Activated CD4-positive, alpha-beta T cell treated with anti-CD3 and anti-CD28 coated beads, Interleukin-2, amount 10 ng/mL, durations not matched to agents 24 days and 14 days (primary cell): ENCODE results near the gene BLTP3B. TPM values are rescaled to one million over a fixed set of nuclear protein-coding genes. Genes with fewer than 3 reads are reported as not detected.

Experiments
- DNase-seq: peaks from one replicate; pipeline ENCODE4 v3.0.0; 2022
- H3K27ac Mint-ChIP-seq: one replicate; pipeline ENCODE4 v1.8.0; 2022; ENCODE audit warnings: mild to moderate bottlenecking, mixed read lengths
- H3K27me3 Mint-ChIP-seq: one replicate; pipeline ENCODE4 v1.8.0; 2022; ENCODE audit warnings: mixed read lengths
- H3K36me3 Mint-ChIP-seq: one replicate; pipeline ENCODE4 v1.8.0; 2022; ENCODE audit warnings: low read depth, mild to moderate bottlenecking, mixed read lengths
- H3K4me1 Mint-ChIP-seq: one replicate; pipeline ENCODE4 v1.8.0; 2021; ENCODE audit warnings: mixed read lengths
- H3K4me3 Mint-ChIP-seq: one replicate; pipeline ENCODE4 v1.8.0; 2022; ENCODE audit warnings: mild to moderate bottlenecking, moderate library complexity, mixed read lengths
- H3K9me3 Mint-ChIP-seq: one replicate; pipeline ENCODE4 v1.8.0; 2021; ENCODE audit warnings: mixed read lengths
- intact Hi-C: fragments of 100-400 bp; cut with micrococcal nuclease; formaldehyde crosslinking; loops from one replicate; pipeline ENCODE4 v1.15.1; 2023
- total RNA-seq: library from RNA; stranded (reverse); gene quantifications from 2 replicates; pipeline ENCODE4 v1.2.3, GENCODE V29; 2022

BLTP3B gene
- total RNA-seq, 1 donor from 2014 or later, result 63.6 TPM

DNA sequence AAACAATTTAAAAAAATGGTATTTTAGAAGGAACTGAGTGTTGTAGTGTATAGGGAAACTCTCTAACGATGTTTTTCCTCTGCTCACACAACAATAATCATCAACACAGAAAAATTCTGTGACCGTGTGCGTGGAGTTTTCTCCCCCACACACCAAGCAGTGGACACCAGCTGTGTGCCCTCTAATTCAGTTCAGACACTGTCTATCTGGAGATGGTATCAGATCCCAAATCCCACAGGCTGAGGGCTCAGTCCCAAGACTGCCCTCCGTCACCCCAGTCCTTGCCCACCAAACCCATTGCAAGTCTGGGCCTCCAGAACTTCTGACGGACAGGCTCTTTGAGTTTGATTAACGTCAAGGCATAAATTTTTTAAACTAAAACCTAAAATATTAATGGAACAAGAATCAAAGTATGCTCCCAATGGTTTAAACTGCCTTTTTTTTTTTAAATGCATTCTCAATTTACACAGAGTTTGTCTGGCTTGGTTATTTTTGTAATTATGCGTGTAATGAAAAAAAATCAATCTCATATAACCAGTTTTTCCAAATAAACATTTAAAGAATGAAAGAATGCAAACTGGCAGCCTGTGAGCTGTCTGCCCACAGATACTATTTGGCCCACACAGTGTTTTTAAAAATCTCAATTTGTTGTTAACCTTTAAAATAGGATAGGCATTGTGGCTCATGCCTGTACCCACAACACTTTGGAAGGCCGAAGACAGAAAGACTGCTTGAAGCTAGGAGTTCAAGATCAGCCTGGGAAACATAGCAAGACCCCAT lies 19.2 kb downstream of the BLTP3B start:
- Mint-ChIP-seq H3K9me3 (peaks cover 4% of the 10 kb centered on the region), H3K36me3 (peaks cover 19% of the 10 kb centered on the region), H3K27ac (no peak overlapping the region), H3K4me1 (peaks cover 18% of the 10 kb centered on the region), H3K4me3 (no peak overlapping the region), H3K27me3 (no peaks in the 10 kb centered on the region)
- DNase-seq, result no peak
- intact Hi-C loops, result no loop called here

GRCh38 chr12:100120355-100120754 lies 22.3 kb downstream of the BLTP3B start:
- peaks cover 6% of the 10 kb centered on the region for H3K9me3 Mint-ChIP-seq
- no peak overlapping the region for H3K27ac Mint-ChIP-seq
- no peak overlapping the region for H3K4me3 Mint-ChIP-seq
- H3K27me3 Mint-ChIP-seq, result no peaks in the 10 kb centered on the region
- DNase-seq, result no peak
- peaks cover 5% of the 10 kb centered on the region for H3K4me1 Mint-ChIP-seq
- H3K36me3 Mint-ChIP-seq, result peaks cover 28% of the 10 kb centered on the region
- intact Hi-C loops, result no loop called here

GRCh38 chr12:100115291-100115690 lies 27.4 kb downstream of the BLTP3B start:
- H3K36me3 Mint-ChIP-seq, result peaks cover 28% of the 10 kb centered on the region
- no peaks in the 10 kb centered on the region for H3K27me3 Mint-ChIP-seq
- peaks cover 11% of the 10 kb centered on the region for H3K4me1 Mint-ChIP-seq
- H3K4me3 Mint-ChIP-seq, result no peak overlapping the region
- peaks cover 2% of the 10 kb centered on the region for H3K9me3 Mint-ChIP-seq
- no peak for DNase-seq
- intact Hi-C loops, result no loop called here
- no peak overlapping the region for H3K27ac Mint-ChIP-seq

GRCh38 chr12:100114574-100114973 lies 28.1 kb downstream of the BLTP3B start:
- H3K27ac Mint-ChIP-seq, result no peak overlapping the region
- peaks cover 2% of the 10 kb centered on the region for H3K9me3 Mint-ChIP-seq
- intact Hi-C loops, result no loop called here
- H3K4me1 Mint-ChIP-seq, result peaks cover 12% of the 10 kb centered on the region
- H3K4me3 Mint-ChIP-seq, result no peak overlapping the region
- DNase-seq, result no peak
- H3K27me3 Mint-ChIP-seq, result no peaks in the 10 kb centered on the region
- peaks cover 27% of the 10 kb centered on the region for H3K36me3 Mint-ChIP-seq

- peaks cover 8% of the 10 kb centered on the region for H3K9me3 Mint-ChIP-seq
- no peak overlapping the region for H3K4me3 Mint-ChIP-seq
- H3K36me3 Mint-ChIP-seq, result peaks cover 46% of the 10 kb centered on the region
- no peak overlapping the region for H3K27ac Mint-ChIP-seq
- H3K27me3 Mint-ChIP-seq, result no peaks in the 10 kb centered on the region
- no peak for DNase-seq
- peaks cover 14% of the 10 kb centered on the region for H3K4me1 Mint-ChIP-seq
- intact Hi-C loops, result no loop called here
Observed at GRCh38 chr12:100110276-100110675, 32.4 kb downstream of the BLTP3B start.

DNA sequence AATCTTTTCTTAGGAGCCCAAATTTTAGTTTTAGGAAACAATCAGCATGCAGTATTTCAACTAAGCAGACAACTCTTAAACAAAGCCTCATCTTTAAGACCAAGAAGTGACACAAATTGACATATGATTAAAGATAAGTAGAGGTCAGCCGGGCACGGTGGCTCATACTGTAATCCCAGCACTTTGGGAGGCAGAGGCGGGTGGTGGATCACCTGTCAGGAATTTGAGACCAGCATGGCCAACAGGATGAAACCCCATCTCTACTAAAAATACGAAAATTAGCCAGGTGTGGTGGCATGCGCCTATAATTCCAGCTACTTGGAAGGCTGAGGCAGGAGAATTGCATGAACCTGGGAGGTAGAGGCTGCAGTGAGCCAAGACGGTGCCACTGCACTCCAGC lies 35.8 kb downstream of the BLTP3B start:
- H3K27ac Mint-ChIP-seq, result no peak overlapping the region
- H3K9me3 Mint-ChIP-seq, result peaks cover 8% of the 10 kb centered on the region
- no peak overlapping the region for H3K4me3 Mint-ChIP-seq
- intact Hi-C loops, result no loop called here
- DNase-seq, result no peak
- peaks cover 6% of the 10 kb centered on the region for H3K4me1 Mint-ChIP-seq
- H3K36me3 Mint-ChIP-seq, result peaks cover 47% of the 10 kb centered on the region
- no peaks in the 10 kb centered on the region for H3K27me3 Mint-ChIP-seq

GRCh38 chr12:100105661-100106060 lies 37.0 kb downstream of the BLTP3B start:
- Mint-ChIP-seq H3K27me3 (no peaks in the 10 kb centered on the region), H3K4me3 (no peak overlapping the region), H3K36me3 (peaks cover 56% of the 10 kb centered on the region), H3K9me3 (peaks cover 8% of the 10 kb centered on the region), H3K4me1 (peaks cover 11% of the 10 kb centered on the region), H3K27ac (no peak overlapping the region)
- intact Hi-C loops, result no loop called here
- DNase-seq, result no peak

DNA sequence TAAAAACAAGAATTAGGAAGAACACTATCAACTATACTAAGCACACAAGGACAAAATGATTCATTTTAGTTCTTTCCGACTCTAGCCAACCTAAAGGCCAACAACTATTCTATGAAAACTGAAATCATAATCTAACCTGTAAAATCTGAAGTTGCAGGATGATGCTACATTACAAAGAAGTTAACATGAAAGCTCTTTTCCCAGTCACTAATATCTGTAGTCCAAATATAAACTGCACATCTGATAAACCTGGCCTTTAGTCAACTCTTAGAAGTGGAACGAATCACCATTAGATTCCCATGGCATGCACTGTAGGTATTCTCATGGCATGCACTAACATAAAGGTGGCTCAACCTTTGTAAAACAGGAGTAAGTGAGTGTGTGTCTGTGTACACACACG lies 41.7 kb downstream of the BLTP3B start:
- no peak overlapping the region for H3K4me3 Mint-ChIP-seq
- peak overlapping the region; percentile 12 for H3K27ac Mint-ChIP-seq
- intact Hi-C loops, result loop anchor here (5.0 kb wide), 1 partner anchor 41 kb away; the partner anchor contains the start of gene BLTP3B
- H3K27me3 Mint-ChIP-seq, result no peaks in the 10 kb centered on the region
- H3K4me1 Mint-ChIP-seq, result peaks cover 5% of the 10 kb centered on the region
- no peak for DNase-seq
- H3K36me3 Mint-ChIP-seq, result peaks cover 43% of the 10 kb centered on the region
- peaks cover under 1% of the 10 kb centered on the region for H3K9me3 Mint-ChIP-seq

Other genes with a start within 250 kb of the BLTP3B start
- 1.3 and 1.5 TPM in 2 replicates for gene ANKS1B, start 157.9 kb downstream of the BLTP3B start, total RNA-seq
- gene ACTR6, start 57.9 kb upstream of the BLTP3B start, total RNA-seq, result 33.7 and 37.4 TPM in 2 replicates
- 1.3 and 2.9 TPM in 2 replicates for gene DEPDC4, start 124.2 kb upstream of the BLTP3B start, total RNA-seq
- 31.1 and 34.8 TPM in 2 replicates for gene SCYL2, start 124.3 kb upstream of the BLTP3B start, total RNA-seq
- gene SLC17A8, start 214.2 kb upstream of the BLTP3B start, total RNA-seq, result not detected in 2 replicates